ENCODE results near the gene UFC1.
"Not testable (repeated sequence)": the region's sequence is repeated elsewhere in the genome, so short reads cannot be mapped to it uniquely, and the experiment has no call there.

Gene UFC1

GRCh38 chr1:161153682-161154337 lies at the start of gene UFC1:
Gene UFC1 (plus strand): TSS chr1:161153978. CDS start chr1:161153998, 20 bp downstream.
- peak; percentile 78 for DNase-seq (ENCODE audit: low read depth)

GRCh38 chr1:161106431-161106830 lies 47.3 kb upstream of the UFC1 start:
- DNase-seq (ENCODE audit: low read depth): no peak

- no peak for DNase-seq (ENCODE audit: low read depth)
These were observed 42.7 kb upstream of the UFC1 start for GRCh38 chr1:161111117-161111516.

- DNase-seq (ENCODE audit: low read depth): no peak
These were observed 42.3 kb upstream of the UFC1 start for GRCh38 chr1:161111527-161111926.

- DNase-seq (ENCODE audit: low read depth): no peak
These were observed 39.9 kb upstream of the UFC1 start for GRCh38 chr1:161113915-161114314.

- DNase-seq (ENCODE audit: low read depth): no peak
These were observed 39.2 kb upstream of the UFC1 start for GRCh38 chr1:161114556-161114955.

GRCh38 chr1:161115132-161115711 lies 38.6 kb upstream of the UFC1 start:
- DNase-seq (ENCODE audit: low read depth): no peak

- DNase-seq (ENCODE audit: low read depth): not testable (repeated sequence)
These were observed 37.8 kb upstream of the UFC1 start for GRCh38 chr1:161115961-161116360.

GRCh38 chr1:161117759-161118581 lies 35.8 kb upstream of the UFC1 start, which contains the start of the genes NIT1 and PFDN2:
Gene NIT1 (plus strand): TSS chr1:161118105. CDS start chr1:161118177, 72 bp downstream.
Gene PFDN2 (minus strand): TSS chr1:161118037. CDS start chr1:161118026, 11 bp downstream.
- DNase-seq (ENCODE audit: low read depth): peak; percentile 77

GRCh38 chr1:161119092-161119903 lies 34.5 kb upstream of the UFC1 start:
- DNase-seq (ENCODE audit: low read depth): peak; percentile 39

- no peak for DNase-seq (ENCODE audit: low read depth)
These were observed 32.6 kb upstream of the UFC1 start for GRCh38 chr1:161121042-161121650.

- no peak for DNase-seq (ENCODE audit: low read depth)
These were observed 31.9 kb upstream of the UFC1 start for GRCh38 chr1:161121834-161122233.

GRCh38 chr1:161122967-161123366 lies 30.8 kb upstream of the UFC1 start:
- DNase-seq (ENCODE audit: low read depth): no peak

- no peak for DNase-seq (ENCODE audit: low read depth)
These were observed 26.1 kb upstream of the UFC1 start for GRCh38 chr1:161127649-161128048.

GRCh38 chr1:161128591-161129420 lies 25.0 kb upstream of the UFC1 start:
- no peak for DNase-seq (ENCODE audit: low read depth)

GRCh38 chr1:161130266-161130665 lies 23.5 kb upstream of the UFC1 start:
- DNase-seq (ENCODE audit: low read depth): no peak

- no peak for DNase-seq (ENCODE audit: low read depth)
These were observed 22.0 kb upstream of the UFC1 start for GRCh38 chr1:161131523-161132409.

GRCh38 chr1:161132410-161133219 lies 21.2 kb upstream of the UFC1 start, which contains the start of gene DEDD:
Gene DEDD (minus strand): TSS chr1:161132667. CDS start chr1:161124462, 8,205 bp downstream.
- DNase-seq (ENCODE audit: low read depth): peak; percentile 91
